Ovary (tissue), 9 donors: Measurements from ENCODE around the gene WNT5A. TPM values are rescaled to one million over a fixed set of nuclear protein-coding genes. Genes with fewer than 3 reads are reported as not detected.

ENCODE experiments used
- DNase-seq, 5 donors: peaks; one replicate each; pipeline ENCODE4 v3.0.0-alpha.2; 2019 to 2020
- H3K27ac ChIP-seq, 2 donors: fragments of 200-600 bp; one replicate each; pipeline versions ENCODE4 v1.5.1 to v1.8.0; 2019 to 2022
- H3K27me3 ChIP-seq: fragments of 200-600 bp; one replicate; pipeline ENCODE4 v1.8.0; 2022
- H3K36me3 ChIP-seq: fragments of 200-600 bp; sonication (generic); one replicate; pipeline ENCODE4 v1.5.1; 2019
- H3K4me1 ChIP-seq: one replicate; pipeline ENCODE4 v1.8.1; 2013; ENCODE audit warnings: mild to moderate bottlenecking, moderate library complexity; ENCODE audit not compliant: insufficient read depth
- H3K4me3 ChIP-seq: fragments of 200-600 bp; sonication (generic); one replicate; pipeline ENCODE4 v1.5.1; 2017
- H3K9me3 ChIP-seq, 2 donors: fragments of 200-600 bp in 1 of 2; sonication (generic) in 1 of 2; one replicate each; pipeline versions ENCODE4 v1.5.1 to v1.8.1; 2013 to 2019; ENCODE audit warnings: mild to moderate bottlenecking in 1 of 2, moderate library complexity in 1 of 2
- EP300 ChIP-seq: sonication (generic); formaldehyde crosslinking; IDR thresholded peaks from one replicate; pipeline ENCODE4 v1.6.1; 2017; ENCODE audit warnings: antibody characterized with exemption
- POLR2A ChIP-seq: fragments of 450-650 bp; IDR thresholded peaks from one replicate; pipeline ENCODE4 v1.6.1; 2017; ENCODE audit warnings: antibody characterized with exemption, mild to moderate bottlenecking, moderate library complexity
- WGBS, 3 donors: extraction: QIAGEN DNeasy Blood & Tissue Kit in 1 of 3; methylation state at CpG; one replicate each; pipeline versions ENCODE4 v1.1.5 to v1.1.7; 2013 to 2017; 5-methylcytosine and 5-hydroxymethylcytosine counted together
- intact Hi-C, 4 donors: fragments of 100-400 bp; cut with DNase I; formaldehyde crosslinking; loops; one replicate each; pipeline versions ENCODE4 v1.11.0 to v1.15.1; 2022 to 2023
- polyA plus RNA-seq, 2 donors: library from polyadenylated mRNA; stranded (reverse); fragments of 200-250 nt in 1 of 2; fragments of 350-450 nt in 1 of 2; fragmentation: Illumina TruSeq in 1 of 2; extraction: RNeasy Lipid Tissue Mini Kit (QIAGEN cat#74804) in 1 of 2; gene quantifications; one replicate each; pipeline ENCODE4 v1.2.3, GENCODE V29; 2013 to 2014
- total RNA-seq, 7 donors: library from RNA; depleted of rRNA in 2 of 7; stranded (reverse); fragments of >200 nt in 2 of 7; fragmentation: NEBNext Ultra II Directional in 3 of 7; extraction: Animal tissue kit (Norgen Biotek cat#: 25700) in 3 of 7; gene quantifications; one replicate each; pipeline versions ENCODE4 v1.1.0 to v1.2.4, GENCODE V29; 2016 to 2023
- TF ChIP-seq, protein P1 (sequence below), 3 donors: fragments of 450-650 bp in 2 of 3; fragments of 200-600 bp in 1 of 3; IDR thresholded peaks; one replicate each; pipeline versions ENCODE4 v1.5.1 to v1.8.0; 2016 to 2022; ENCODE audit warnings: antibody characterized with exemption in 3 of 3, mild to moderate bottlenecking in 1 of 3
- donor health status: DM: no; HTN: no; CAD: no; lungs with moderate emphysema.
- donor health status: DM: no; HTN: no; CAD: no.
- donor health status: Bipolar disorder and iron deficiency.
- donor health status: DM: yes; HTN: yes; CAD: no.
- donor health status: DM: no; HTN: no; CAD: no.
- donor health status: DM: yes; HTN: yes; CAD: no.

WNT5A gene
- total and polyA plus RNA-seq, 9 donors, result 10.1 to 26.9 (median 18.3) TPM

DNA sequence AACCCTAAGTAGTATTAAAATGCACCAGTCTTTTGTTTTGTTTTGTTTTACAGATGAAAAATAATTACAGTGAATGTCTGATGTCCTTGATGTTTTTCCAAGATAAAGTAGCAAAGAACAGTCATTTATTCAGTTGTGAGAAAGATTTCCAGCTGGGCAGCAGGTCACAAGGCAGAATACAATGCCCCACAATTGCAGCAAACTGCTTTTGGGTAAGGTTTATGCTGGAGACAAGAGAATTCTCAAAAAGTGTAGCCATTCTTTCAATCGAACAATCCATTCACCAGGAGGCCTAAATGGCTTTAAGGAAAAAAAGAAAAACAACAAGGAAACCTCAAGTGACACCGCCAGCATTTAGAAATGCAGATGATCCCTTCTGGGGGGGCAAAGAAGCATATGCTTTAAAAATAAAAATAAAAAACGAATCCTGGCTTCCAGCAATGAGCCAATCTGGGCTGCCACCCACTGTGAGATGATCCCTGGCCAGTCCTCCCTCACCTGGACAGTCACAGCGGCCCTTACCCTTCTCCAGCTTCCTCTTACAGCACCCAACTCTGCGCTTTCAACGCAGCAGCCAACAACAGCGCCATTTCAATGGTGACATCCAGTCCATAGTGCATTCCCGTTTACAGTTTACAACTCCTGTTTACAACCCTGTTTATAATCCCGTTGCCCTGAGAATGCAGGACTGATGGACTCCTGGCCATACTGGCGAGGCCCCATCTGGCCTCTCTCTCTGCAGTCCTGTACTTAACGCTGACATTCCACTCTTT is 25.7 kb upstream of the WNT5A start:
- DNase-seq, result no peak
- H3K9me3 ChIP-seq, result no peaks in the 10 kb centered on the region
- H3K27ac ChIP-seq, result no peak overlapping the region
- TF ChIP-seq EP300 (no peak), POLR2A (no peak)
- TF ChIP-seq, protein P1, sequence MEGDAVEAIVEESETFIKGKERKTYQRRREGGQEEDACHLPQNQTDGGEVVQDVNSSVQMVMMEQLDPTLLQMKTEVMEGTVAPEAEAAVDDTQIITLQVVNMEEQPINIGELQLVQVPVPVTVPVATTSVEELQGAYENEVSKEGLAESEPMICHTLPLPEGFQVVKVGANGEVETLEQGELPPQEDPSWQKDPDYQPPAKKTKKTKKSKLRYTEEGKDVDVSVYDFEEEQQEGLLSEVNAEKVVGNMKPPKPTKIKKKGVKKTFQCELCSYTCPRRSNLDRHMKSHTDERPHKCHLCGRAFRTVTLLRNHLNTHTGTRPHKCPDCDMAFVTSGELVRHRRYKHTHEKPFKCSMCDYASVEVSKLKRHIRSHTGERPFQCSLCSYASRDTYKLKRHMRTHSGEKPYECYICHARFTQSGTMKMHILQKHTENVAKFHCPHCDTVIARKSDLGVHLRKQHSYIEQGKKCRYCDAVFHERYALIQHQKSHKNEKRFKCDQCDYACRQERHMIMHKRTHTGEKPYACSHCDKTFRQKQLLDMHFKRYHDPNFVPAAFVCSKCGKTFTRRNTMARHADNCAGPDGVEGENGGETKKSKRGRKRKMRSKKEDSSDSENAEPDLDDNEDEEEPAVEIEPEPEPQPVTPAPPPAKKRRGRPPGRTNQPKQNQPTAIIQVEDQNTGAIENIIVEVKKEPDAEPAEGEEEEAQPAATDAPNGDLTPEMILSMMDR (IDR thresholded peaks at IDR 0.05), result no peak
- 70 to 76% (median 72%) methylated on average over 11 of the region's 11 CpGs for WGBS, 3 donors
- intact Hi-C loops, result no loop called here
- H3K4me3 ChIP-seq, result no peak overlapping the region
- H3K36me3 ChIP-seq, result no peaks in the 10 kb centered on the region
- H3K4me1 ChIP-seq, result peaks cover 5% of the 10 kb centered on the region
- H3K27me3 ChIP-seq, result no peaks in the 10 kb centered on the region

DNA sequence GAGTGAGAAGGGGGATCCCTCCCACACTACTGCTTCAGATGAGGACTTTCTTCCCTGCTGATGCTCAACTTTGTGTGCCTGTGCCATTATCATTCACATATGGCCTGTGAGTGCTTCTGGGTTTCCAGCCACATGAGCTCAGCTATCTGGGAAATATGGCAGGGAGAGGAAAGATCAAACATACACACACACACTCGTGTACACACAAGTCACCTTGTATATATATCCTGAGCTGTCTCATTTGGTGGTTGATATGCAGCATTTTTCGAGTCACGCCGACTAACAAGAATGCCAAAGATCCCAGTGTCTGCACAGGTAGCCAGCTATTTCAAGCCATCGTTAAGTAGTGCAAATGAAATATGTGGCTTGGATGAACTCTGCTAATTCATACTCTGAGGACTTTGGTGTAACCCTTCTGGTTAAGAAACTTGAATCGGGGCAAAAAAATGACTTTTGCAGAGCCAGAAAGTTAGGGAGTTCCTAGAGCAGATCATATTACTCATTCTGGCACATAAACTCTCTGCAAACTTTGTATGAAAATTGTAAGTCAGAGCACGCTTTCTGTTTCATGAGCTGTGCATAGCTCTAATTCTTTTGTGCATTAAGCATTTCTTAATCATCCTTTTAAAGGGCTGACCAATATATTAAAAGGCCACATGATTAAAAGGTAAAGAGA is 24.9 kb upstream of the WNT5A start:
- TF ChIP-seq POLR2A (no peak), EP300 (no peak)
- TF ChIP-seq, protein P1 (IDR thresholded peaks at IDR 0.05), result no peak
- 8 to 18% (median 18%) methylated on average over 7 of the region's 7 CpGs for whole genome bisulfite sequencing, 3 donors
- no peaks in the 10 kb centered on the region for H3K27me3 ChIP-seq

DNA sequence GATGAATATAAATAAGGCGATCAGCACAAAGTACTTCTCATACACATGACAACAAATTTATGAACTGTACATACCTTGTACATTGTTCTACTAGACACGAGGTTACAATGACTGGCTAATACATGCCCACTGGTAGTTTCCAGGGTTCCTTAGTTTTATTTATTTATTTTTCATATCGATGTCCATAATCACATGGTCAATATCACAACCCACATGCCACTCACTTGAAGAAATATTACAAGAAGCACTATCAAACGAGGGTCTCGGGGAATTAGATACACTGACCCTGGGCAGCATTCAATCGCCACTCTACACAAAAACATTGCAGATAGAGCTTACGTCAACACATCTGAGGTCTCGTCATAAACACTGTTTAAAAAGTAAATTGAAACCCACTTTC is 21.2 kb upstream of the WNT5A start:
- TF ChIP-seq EP300 (no peak), POLR2A (no peak)
- TF ChIP-seq, protein P1 (IDR thresholded peaks at IDR 0.05), result no peak
- WGBS, 3 donors, result 91 to 95% (median 94%) methylated on average over 8 of the region's 8 CpGs
- intact Hi-C loops, result no loop called here
- Histone ChIP-seq H3K4me1 (peaks cover 5% of the 10 kb centered on the region), H3K27me3 (no peaks in the 10 kb centered on the region), H3K27ac (no peak overlapping the region), H3K4me3 (no peak overlapping the region), H3K9me3 (no peaks in the 10 kb centered on the region), H3K36me3 (no peaks in the 10 kb centered on the region)
- DNase-seq, result no peak

More for the DNA sequence above, 24.9 kb upstream of the WNT5A start:
- no peak for DNase-seq
- intact Hi-C loops, result no loop called here
- no peaks in the 10 kb centered on the region for H3K36me3 ChIP-seq
- no peak overlapping the region for H3K27ac ChIP-seq
- no peak overlapping the region for H3K4me3 ChIP-seq
- peaks cover 5% of the 10 kb centered on the region for H3K4me1 ChIP-seq
- no peaks in the 10 kb centered on the region for H3K9me3 ChIP-seq

DNA sequence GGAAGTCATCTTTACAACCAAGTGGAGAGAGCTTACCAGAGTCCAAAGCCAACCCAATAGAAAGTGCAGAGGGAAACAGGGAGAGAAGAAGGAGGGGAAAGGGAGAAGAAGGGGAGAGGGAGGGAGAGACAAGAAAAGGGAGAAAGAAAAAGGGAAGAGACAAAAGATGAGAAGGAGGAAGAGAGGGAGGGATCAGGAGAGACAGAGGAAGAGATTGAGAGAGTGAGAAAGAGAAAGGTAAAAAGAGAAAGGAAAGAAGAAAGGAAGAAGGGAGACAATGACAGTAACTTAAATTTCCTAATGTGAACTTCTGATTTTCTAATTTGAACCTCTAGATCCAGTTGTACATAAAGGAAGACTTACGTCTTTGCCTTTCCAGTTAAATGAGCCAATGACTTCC is 20.7 kb upstream of the WNT5A start:
- H3K36me3 ChIP-seq, result no peaks in the 10 kb centered on the region
- TF ChIP-seq, protein P1 (IDR thresholded peaks at IDR 0.05), result no peak
- TF ChIP-seq POLR2A (no peak), EP300 (no peak)
- H3K4me1 ChIP-seq, result peaks cover 5% of the 10 kb centered on the region
- no peaks in the 10 kb centered on the region for H3K9me3 ChIP-seq
- H3K27me3 ChIP-seq, result no peaks in the 10 kb centered on the region
- WGBS, 3 donors, result 94 to 98% (median 95%) methylated on average over 1 of the region's 1 CpG
- no peak overlapping the region for H3K4me3 ChIP-seq
- DNase-seq, result no peak
- H3K27ac ChIP-seq, result no peak overlapping the region
- intact Hi-C loops, result no loop called here
